Activated CD8-positive, alpha-beta memory T cell treated with anti-CD3 and anti-CD28 coated beads for 48 hours (primary cell): ENCODE results near the gene STAT4.
A peak's percentile ranks its signal among the peaks of the same experiment; 100 is the strongest.

Source experiments
- DNase-seq, 3 experiments: peaks; one replicate each; pipeline ENCODE4 v3.0.0-alpha.2; 2020; ENCODE audit warnings: low read depth in 2 of 3, low spot score in 2 of 3

Gene STAT4

DNA sequence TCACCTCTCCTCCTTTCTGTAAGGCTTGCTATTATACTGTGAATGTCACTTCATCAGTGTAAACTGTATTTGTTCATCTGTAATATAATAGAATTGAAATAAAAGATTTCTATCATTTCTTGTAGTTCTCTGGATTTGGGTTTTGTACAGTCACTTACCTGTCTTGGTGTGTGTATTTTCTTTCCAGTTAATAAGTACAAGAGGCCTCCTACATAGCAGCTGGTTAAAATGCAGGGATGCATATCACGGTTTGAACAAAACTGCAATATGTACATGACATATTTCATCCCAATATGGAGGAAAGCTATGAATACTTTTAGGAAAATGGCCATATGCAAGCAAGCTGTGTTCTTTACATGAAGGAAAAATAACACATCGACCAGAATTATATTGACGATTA is 131.4 kb downstream of the STAT4 start:
- no peak for DNase-seq

DNA sequence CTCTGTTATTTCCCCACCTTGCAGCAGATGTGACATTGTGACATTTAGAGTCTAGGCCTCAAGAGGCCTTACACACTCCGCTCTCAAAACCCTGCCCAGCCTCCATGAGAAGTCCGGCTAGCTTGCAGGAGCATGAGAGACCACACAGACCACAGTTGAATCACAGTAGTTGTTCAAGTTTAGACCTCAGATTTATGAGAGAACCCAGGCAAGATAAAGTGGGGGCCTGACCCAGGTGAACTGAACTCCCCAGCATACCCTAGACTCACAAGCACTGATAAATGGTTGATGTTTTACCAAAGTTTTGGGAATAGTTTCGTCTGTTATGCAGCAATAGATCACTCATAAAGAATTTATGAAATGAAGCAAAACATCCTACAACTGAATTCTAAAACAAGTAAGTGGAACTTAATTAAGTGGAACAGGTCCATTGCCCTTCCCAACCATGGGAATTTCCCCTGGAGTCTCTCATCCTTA is 132.1 kb downstream of the STAT4 start:
- DNase-seq = no peak

DNA sequence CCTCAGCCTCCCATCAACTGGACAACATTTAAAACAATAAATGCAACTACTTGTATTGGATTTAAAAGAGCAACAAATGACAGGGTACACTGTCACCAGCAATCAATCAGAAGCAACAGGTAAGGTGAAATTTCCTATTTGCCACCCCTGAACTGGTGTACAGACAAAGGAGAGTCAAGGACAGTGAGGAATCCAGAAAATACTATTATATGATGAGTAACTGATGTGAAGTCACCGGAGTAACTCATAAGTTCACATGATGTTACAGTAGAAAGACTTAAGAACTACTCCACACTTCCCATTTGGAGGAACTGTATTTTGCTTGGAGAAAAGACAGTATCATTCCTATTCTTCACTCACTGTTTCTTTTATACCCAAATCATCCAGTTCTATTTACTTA is 132.7 kb downstream of the STAT4 start:
- DNase-seq = no peak

DNA sequence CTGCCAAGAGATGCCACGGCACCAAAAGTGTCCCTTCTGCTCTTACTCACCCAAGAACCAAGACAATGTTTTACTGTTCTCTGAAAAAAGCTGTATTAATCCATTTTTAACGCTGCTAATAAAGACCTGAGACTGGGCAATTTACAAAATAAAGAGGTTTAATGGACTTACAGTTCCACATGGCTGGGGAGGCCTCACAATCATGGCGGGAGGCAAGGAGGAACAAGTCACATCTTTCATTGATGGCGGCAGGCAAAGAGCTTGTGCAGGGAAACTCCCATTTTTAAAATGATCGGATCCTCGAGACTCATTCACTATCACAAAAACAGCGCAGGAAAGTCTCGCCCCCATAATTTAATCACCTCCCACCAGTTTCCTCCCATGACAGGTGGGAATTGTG is 135.0 kb downstream of the STAT4 start:
- no peak for DNase-seq

DNA sequence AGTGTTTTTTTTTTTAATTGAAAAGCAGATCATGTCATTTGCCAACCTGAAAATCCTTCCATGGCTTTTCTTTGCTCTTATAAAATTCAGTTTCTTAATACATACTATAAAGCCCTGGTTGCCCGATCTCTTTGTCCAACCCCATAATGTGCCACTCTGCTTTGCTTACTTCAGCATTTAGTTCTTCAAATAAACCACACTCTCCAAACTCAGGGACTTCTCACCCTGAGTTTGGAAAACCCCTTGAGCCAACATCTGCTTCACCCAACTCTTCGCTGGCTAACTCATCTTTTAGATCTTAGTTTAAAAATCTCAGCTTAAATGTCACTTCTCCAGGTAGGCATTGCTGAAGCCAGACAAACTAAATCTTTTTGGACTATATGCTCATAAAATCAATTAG is 135.6 kb downstream of the STAT4 start:
- DNase-seq = no peak

DNA sequence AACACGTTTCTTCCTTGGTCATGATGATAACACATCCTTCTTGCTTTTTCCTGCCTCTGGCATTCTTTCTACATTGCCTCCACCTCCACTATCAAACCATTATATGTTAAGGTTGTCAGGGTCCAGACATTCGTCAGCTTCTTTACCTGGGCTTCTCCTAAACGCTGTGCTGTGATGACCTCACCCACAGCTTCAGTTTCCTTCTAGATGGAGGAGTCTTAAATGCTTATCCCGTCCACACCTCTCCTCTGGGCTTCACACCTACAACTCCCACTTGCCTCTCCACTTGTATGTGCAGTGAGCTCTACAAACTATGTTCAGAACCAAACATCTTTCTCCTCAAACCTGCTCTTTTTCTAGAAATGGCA is 136.2 kb downstream of the STAT4 start:
- no peak for DNase-seq

DNA sequence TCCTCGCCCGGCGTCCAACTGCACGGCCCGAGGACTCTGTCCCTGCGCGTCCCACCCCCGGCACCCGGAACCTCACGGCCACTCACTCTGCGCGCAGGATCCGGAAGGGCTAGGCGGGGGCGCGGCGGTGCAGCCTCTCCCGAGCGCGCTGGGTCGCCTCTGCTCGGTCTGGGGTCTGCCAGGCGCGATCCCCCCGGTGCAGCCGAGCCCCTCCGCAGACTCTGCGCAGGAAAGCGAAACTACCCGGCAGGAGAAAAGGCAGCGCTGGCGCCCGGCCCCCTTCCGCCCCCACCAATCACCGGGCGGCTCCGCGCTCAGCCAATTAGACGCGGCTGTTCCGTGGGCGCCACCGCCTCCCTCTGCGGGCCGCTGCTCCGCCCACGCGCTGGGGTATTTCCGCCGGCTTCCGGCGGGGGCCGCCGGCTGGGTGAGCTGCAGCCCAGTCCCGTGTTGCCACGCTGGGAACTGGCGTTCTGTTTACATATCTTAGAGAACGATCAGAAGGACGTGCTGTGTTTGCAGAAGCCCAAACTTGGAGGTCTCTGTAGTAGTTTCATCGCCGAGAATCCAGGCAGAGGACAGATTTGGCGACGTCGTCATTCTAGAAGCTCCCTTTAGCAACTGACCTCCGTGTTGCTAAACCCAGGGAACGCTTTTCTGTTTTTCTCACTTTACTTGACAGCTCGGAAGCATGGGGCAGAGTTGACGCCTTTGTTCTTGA is 136.7 kb downstream of the STAT4 start, which contains the start of gene STAT1:
STAT1 (minus strand) TSS at position 240 of the 721 bp plus-strand sequence. CDS start 4,168 bp downstream, outside the sequence.
- peak; percentile 96 to 97 (median 96) for DNase-seq

DNA sequence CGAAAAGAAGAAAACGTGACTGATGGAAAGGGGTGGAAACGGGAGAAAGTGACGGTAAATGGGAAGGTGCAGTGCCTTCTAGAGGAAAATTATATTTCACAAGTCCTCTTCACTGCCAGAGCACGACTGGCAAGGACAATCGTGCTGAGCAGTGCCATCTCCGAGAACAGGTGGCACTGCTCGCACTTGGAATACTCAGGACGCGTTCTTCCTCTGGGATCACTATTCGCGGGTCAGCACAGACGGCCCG is 137.2 kb downstream of the STAT4 start:
- DNase-seq = no peak

DNA sequence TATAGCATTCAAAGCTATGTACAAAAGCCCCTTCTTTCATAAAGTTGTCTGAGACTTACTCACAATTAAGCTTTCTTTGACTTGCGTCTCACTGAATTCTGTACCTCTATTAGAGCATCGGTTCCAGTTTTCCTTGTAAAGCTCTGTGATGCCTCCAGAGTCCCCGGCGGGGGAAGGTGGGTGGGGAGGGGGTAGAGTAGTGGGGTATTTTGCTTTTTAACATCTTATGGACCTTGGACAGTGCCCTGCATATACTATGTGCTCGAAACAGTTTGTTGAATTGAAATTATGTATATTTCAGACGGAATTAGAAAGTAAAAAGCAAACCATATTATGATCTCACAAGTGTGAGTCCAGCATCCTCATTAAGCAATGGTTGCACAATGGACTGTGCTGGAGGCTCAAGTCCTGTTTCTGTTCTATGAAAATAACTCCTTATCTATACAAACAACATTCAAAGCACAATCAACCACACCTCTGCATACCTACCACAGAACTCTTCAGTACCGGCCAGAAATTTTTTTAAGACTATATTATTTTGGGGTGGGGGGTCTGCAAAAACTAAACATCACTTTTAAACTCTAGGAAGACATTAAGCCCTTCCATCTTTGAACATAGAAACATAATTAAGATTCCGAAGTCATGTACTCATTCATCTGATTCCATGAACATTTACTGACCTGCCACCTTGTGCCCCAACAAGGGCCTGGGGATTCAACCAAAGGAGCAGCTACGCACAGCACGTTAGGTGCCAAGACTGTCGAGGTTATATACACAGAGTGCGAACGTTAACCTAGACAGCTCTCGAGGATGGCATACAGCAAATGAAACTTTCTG is 137.7 kb downstream of the STAT4 start:
- no peak for DNase-seq

DNA sequence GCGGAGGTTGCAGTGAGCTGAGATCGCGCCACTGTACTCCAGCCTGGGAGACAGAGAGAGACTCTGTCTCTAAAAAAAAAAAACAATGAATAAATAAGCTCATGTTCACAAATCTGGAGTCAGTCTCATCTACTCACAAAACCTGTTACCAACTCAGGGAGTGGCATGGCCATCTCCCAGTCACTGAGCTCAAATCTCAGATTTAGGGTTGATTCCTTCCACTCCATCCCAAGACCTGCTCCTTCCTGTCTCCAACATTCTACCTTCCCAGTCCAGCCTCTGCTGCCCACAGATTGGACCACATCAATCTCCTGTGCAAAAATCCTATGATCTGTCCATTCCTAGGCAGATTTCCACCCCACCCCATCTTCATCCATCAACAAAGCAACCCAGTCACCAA is 138.4 kb downstream of the STAT4 start:
- DNase-seq = no peak

DNA sequence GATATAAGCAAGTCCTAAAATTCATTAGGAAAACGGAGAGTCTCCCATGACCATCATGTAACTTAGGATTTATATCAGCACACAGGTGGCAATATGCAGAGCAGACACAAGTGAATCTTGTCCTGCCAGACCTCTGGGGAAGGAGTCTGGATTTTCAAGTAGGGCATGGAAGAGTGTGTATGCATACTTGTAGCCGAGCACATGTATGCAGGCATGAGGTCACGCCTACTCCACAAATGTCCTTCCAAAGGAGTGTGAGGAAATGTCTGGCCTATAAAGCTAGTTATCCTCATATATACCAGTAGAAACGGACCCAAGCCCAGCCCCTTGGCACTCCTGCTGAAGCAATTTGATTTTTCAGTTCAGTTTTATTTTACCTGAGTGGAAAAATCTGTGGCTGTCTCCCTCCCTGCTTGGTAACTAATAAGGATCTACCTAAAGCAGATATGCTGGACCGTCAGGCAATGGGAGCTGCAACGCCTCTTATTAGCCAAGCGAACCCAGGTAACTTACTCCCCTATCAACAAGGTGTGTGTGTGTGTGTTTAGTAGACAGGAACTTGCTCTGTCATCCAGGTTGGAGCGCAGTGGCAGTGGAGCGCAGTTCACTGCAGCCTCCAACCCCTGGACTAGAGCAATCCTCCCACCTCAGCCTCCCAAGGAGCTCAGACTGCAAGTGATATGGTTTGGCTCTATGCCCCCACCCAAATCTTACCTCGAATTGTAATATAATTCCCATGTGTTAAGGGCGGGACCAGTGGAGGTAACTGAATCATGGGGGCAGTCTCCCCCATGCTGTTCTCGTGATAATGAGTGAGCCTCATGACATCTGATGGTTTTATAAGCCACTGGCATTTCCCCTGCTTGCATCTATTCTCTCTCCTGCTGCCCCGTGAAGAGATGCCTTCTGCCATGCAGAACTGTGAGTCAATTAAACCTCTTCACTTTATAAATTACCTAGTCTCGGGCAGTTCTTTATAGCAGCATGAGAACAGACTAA is 139.6 kb downstream of the STAT4 start:
- no peak for DNase-seq

DNA sequence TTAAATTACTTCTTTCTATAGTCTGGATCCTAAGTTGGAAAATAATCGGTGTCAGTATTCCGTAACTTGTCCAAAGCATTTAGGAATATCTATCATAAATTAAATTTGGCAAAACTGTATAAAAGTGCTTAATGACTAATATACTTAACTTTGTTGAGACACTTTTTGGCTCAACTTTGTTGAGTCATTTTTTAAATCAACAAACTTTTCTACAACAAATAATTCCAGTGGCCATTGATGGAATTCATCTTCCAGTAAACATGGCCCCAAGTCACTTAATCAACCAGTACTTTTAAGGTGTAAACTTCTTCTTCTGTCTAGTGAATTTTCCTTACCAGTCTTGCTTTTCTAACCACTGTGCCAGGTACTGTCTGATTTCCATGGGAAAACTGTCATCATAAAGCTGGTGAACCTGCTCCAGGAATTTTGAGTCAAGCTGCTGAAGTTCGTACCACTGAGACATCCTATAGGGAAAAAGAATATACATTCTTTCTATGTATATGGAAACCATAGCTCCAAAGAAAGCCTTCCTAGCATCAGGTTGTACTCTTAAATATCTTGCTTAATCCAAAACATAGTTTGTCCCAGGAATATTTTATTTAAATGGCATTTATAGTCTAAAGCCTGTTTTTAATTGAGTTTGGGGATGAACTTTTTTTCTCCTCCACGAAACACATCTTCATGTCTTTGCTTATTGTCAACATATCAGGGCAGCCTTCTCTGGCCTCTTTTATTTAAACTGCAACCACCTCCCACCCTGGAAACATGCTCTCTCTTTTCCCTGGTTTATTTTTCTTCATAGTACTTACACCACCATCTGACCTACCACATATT is 141.0 kb downstream of the STAT4 start:
- DNase-seq = no peak

DNA sequence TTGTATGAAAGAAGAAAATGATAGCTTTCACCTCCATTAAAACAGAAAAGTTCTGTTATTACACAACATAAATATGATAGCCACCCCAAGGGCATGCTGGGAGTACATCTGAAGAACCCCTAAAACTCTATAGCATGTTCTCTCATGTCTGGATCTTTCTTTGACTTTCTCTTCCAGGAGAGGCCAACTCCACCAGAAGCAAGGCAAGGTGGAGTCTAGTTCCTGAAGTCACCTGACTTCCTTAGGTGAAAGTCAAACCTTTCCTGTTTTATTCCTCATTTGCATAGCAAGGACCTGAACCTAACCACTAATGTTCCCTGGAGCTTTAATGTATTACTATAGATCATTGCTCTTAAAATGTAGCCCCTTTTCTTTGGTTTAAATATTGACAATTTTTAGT is 142.5 kb downstream of the STAT4 start:
- DNase-seq = no peak

DNA sequence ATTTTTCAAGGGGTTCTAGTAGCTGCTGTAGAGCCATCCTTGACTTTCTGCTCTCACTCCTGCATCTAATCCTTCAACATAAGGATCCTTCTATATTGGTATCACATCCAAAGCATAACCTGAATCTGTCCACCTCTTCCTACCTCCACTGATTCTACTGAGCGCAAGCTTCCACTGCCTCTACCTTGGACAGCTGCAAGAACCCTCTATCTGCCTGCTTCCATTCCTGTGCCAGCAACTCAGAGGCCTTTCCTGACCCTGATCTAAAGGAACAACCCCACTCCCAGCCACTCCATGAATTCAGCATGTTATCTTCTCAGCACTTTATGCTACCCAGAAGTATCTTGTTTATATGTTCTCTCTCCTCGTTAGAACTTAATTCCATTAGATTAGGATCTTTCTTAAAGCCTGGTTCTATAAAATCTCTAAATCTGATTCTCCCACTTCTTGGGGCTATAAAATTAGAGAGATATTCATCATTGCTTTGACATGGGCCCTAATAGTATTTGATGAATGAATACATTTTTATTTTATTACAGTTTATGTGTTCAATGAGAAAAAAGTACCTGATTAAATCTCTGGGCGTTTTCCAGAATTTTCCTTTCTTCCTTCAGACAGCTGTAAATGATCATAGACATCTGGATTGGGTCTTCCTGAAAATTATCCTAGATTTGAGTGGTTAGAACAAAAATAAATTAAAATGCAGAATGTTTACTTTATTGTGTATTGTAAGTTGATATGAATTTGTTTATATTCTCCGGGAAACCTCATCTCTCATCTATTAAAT is 143.6 kb downstream of the STAT4 start:
- no peak for DNase-seq

DNA sequence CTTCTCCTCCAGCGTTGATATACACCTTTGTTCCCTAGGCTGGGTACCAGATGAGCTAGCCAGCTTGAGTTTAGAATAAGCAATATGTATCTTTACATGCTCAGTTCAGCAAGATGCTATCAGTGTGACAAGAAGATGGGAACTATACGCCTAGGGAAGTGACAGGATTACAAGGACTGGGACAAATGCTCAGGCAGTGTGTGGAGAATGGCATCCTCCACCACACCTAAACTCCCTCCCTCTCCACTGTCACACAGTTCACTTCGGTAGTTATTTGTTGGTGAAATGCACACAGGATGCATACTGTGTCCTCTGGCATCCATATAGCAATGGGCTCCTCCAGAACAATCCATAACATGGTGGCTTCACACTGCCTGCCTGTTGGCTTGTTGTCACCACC is 144.5 kb downstream of the STAT4 start:
- DNase-seq = no peak

DNA sequence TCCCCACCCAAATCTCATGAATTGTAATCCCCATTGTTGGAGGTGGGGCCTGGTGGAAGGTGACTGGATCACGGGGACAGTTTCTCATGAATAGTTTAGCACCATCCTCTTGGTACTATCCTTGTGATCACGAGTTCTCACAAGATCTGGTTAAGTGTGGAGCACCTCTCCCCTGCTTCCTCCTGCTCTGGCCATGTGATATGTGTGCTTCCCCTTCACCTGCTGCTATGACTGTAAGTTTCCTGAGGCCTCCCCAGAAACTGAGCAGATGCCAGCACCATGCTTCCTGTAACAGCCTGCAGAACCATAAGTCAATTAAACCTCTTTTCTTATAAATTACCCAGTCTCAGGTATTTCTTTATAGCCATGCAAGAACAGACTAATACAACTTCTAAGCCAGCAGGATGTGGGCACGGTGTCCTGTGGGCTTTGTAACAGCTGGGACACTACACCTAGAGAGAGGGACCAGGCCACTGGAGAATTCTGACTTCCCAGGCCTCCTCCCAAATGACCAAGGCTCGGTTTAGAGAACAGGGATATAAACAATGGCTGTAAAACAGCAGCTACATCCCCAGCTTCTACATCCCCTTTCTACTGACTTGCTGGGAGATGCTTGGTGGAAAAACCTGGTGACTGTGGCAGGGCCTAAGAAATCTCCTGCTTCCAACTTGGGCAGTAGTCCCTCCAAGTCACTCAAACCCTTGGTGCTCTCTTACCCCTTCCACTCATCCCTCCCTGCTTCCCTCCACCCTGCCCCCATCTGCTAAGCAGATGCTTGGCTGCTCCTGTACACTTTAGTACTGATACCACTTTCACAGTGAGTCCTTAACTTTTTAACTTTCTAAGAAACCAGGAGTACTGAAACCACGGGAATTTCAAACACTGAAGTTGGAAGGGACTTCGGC is 147.1 kb downstream of the STAT4 start:
- no peak for DNase-seq

DNA sequence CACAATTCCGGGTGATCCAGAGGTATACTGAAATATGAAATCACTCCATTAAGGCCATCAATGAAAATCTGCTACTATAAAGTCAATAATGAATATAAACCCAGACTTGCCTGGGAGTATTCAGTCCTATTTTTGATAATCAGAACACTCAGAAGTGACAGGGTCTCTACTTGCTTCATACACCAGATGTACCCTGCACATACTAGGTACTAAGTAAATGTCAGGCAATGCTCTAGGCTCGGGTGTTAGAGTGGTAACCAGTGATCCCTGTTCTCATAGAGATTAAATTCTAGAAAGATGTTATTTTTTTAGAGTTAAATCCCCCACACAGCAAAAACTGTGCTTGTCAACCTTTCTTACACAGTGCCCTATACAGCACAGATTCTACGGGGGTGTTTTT is 149.2 kb downstream of the STAT4 start:
- no peak for DNase-seq

DNA sequence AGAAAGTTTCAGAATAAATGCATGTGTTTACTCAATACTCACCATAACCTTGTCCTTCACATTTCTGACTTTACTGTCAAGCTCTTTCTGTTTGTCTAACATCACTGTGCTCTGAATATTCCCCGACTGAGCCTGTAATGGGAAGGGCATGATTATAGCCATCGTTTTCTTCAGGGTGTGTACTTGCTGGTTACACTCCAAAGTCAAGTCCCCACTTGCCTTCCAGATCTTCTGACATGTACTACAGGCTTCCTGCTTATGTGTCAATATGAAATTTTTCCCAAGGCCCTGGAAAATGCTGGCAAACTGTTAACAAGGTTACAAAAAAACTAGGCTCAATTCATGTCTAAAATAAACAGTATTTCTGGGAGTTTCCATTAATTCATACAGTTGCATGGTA is 149.8 kb downstream of the STAT4 start:
- DNase-seq = no peak
